NCI-H460 (cell line): ENCODE results near the gene ERFL. TPM values are rescaled to one million over a fixed set of nuclear protein-coding genes. Genes with fewer than 3 reads are reported as not detected.
"Not testable (repeated sequence)": the region's sequence is repeated elsewhere in the genome, so short reads cannot be mapped to it uniquely, and the experiment has no call there.

Experiments
- DNase-seq: peaks from one replicate; pipeline ENCODE4 v3.0.0-alpha.2; 2016; ENCODE audit warnings: low read depth; ENCODE audit errors: extremely low read depth
- total RNA-seq: library from RNA; depleted of rRNA; stranded (reverse); fragments of >200 nt; shearing (Covaris generic); gene quantifications from 2 replicates; pipeline ENCODE4 v1.2.3, GENCODE V29; 2014

Gene ERFL
- total RNA-seq, 1 experiment from 2014 or later: not detected

DNA sequence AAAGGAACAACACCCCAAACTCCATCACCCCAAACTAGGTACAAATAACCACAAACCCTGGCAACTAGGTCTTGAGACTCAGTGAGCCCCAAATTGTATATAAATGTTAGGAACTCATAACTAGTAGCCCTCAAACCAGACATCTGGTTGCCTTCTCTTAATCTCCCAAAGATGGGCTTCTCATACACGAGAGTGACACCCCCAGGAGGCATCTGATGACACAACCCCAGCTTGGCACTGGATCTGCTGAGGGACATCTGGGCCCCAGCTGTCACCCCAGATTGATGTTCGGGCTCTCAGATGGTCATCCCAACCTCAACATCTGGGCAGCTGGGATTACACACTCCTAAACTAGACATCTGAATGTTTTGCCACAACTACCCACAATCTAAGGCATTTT is 16.1 kb upstream of the ERFL start:
- no peak for DNase-seq

GRCh38 chr19:41941410-41942202 is 13.4 kb upstream of the ERFL start:
- DNase-seq: no peak

DNA sequence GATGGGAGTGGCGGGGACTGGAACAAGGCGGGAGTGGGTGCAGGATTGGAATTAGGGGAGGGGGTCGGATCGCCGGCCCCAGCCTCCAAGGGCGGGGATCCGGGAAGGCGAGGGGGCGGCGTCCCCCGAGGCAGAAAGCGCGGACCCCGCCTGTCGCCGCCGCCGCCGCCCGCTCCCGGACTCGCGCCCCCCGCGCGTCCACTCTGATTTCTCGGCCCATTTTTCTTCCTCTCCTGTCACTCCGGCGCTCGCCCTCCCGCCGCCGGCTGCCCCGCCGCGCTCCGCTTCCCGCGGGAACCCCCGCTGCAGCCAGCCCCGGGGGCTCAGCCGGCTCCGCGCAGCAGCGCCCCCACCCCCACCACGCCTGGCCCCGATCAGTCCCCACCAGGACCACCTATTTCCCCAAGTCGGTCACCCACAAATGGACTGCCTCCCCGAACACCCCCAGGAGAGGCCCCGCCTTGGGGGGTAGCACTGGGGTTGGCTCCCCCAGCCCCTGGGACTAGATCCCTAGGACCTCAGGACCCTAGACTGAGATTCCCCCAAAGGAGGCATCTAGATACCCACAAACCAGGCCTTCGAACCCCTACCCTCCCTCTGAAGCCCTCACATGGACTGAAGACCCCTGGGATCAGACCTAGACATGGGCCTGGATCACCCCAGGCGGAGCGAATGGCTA is 12.6 kb upstream of the ERFL start:
- DNase-seq: no peak

DNA sequence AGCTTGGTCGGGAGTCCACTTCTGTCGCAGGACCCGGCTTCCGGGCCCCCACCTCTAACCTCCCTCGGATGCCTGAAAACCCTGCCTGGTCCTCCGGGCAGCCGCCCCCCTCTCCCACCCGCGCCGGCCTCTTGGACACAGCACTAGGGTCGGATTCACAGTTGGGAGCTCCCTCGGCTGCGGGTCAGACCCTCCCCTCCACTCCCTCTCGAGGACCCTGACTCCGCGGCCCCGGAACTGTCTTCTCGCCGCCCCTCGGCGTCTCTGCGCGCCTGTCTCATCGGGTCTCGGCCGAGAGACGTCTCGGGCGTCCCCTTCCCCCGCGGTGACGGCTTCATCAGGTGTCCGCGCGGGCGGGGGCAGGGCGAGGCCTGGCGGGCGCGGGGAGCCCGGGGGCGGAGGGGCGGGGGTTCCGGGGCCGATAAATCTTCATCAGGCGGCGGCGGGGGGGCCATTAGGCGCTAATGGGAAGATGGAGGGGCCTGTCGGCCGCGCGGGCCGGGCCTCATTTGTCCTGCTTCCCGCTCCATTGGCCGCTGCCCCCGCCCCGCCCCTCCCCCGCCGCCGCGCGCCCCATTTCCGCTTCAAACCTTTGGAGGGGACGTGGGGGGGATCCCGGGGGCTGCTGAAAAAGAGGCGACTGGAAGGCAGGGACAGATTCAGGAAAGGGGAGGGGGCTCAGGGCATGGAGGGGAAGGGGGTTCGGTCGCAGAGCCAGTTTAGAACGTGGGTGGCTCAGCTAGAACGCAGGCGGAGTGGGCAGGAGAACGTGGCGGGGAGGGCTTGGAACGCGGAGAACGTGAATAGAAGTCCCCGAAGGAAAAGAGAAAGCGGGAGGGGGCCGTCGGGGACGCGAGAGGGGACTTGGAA is 11.8 kb upstream of the ERFL start:
- DNase-seq: no peak

DNA sequence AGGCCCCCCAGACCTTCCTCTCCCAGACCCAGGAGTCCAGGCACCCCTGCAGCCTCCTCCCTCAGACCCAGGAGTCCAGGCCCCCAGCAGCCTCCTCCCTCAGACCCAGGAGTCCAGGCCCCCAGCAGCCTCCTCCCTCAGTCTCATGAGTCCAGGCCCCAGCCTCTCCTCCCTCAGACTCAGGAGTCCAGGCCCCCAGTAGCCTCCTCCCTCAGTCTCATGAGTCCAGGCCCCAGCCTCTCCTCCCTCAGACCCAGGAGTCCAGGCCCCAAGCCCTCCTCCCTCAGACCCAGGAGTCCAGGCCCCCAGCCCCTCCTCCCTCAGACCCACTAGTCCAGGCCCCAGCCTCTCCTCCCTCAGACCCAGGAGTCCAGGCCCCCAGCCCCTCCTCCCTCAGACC is 11.0 kb upstream of the ERFL start:
- DNase-seq: not testable (repeated sequence)

DNA sequence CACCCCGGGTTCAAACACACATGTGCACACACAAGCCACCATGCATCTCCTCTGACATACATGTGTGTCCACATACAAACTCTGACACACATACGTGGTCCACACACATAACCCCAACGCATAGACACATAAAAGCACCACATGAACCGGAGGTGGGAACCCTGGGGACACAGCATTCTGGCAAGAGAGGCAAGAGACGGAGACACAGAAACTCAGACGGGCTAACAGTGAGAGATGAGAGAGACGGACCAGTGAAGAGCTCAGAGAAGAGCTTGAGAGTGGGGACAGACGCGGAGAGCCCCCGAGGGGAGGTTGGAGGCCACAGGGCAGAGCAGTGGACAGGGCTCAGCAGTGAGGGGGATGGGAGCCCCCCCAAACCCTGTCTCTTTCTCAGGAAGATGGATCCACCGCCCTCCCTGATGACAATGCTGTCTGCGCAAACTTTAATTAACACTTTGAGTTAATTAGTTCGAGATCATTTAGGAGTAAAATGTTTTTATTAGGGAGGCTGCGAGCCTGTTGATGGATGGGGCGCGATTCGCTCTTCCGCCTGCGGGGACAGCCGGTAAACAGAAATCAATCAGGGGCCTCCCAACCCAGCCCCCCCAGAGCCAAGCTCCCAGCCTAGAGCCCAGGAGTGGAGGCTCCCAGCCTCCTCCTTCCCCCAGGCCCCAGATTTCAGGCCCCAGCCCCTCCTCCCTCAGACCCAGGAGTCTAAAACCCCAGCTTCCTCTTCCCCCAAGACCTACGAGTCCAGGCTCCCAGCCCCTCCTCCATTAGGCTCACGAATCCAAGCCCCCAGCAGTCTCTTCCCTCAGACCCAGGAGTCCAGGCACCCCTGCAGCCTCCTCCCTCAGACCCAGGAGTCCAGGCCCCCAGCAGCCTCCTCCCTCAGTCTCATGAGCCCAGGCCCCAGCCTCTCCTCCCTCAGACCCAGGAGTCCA is 9.5 kb upstream of the ERFL start:
- no peak for DNase-seq

GRCh38 chr19:41936961-41937360 is 8.7 kb upstream of the ERFL start:
- no peak for DNase-seq

DNA sequence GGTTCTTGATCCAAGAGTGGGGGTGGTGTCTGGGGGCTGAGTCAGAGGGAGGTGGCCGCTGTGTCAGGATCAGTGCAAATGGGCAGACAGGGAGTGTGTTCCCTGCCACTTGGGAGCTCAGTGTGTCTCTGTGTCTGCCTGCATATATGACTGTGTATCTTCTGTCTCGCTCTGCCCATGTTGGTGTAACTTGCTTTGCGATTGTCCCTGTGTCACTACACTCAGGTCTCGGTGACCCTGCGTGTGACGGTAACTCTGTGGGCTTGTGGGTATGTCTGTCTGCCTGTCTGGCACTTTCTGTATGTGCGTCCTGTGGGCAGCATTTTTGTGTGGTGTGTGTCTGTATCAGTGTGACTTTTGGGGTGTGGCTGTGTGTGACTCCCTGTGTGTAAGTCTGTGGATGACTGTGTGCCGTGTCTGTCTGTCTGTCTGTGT is 8.2 kb upstream of the ERFL start:
- no peak for DNase-seq

- DNase-seq: no peak
Observed at GRCh38 chr19:41935760-41936415, 7.6 kb upstream of the ERFL start.

DNA sequence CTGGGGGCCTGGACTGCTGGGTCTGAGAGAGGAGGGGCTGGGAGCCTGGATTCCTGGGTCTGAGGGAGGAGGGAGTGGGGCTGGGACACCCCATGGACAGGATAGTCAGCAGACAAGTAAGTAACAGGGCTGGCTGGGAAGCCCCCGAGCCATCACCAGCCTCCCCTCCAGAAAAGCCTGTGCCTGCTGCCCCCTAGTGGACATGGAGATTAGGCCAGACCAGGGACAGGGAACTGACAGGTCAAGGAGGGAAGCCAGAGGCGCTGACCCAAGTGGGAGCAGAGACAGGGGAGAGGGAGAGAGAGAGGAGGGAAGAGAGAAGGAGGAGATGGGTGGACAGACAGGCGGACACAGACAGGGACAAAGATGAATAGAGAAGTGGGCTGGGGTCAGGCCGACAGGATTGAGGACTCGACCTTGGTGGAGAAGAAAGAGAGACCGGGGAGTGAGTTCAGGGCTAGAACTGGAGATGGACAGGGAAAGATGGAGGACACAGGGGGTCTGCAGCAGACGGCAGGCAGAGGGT is 6.7 kb upstream of the ERFL start:
- DNase-seq: peak; percentile 62

DNA sequence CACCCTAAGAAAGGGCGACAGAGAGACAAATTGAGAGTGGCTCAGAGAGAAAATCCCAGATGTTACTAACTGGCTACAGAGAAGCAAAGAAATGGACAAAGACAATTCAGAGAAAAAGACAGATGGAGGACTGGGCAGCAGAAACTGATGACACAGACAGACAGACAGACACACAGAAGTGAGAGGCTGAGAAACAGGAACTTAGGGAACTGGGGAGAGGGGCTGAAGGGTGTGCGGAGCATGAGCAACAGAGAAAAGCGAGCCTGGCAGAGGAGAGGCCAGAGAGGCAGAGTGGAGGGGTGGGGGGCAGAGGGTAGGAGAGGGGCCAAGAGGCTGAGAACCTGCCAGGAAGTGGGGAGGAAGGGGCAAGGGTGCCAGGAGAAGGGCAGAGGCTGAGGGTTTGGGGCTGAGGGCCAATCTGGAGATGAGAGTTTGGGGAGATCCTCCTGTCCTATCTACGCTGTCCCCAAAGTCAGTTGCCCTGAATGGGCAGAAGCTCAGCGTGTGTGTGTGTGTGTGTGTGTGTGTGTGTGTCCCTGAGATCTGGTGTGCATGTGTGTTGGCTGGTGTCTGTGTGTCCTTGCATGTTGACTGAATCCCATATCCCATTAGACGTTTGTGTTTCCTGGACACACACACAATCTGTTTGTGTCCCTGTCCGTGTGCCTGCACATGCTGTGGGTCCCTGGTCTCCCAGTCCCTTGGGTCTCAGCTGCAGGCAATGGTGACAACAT is 5.6 kb upstream of the ERFL start:
- no peak for DNase-seq

- no peak for DNase-seq
Observed at GRCh38 chr19:41932720-41933332, 4.6 kb upstream of the ERFL start.

- no peak for DNase-seq
Observed at GRCh38 chr19:41932259-41932719, 4.0 kb upstream of the ERFL start.

DNA sequence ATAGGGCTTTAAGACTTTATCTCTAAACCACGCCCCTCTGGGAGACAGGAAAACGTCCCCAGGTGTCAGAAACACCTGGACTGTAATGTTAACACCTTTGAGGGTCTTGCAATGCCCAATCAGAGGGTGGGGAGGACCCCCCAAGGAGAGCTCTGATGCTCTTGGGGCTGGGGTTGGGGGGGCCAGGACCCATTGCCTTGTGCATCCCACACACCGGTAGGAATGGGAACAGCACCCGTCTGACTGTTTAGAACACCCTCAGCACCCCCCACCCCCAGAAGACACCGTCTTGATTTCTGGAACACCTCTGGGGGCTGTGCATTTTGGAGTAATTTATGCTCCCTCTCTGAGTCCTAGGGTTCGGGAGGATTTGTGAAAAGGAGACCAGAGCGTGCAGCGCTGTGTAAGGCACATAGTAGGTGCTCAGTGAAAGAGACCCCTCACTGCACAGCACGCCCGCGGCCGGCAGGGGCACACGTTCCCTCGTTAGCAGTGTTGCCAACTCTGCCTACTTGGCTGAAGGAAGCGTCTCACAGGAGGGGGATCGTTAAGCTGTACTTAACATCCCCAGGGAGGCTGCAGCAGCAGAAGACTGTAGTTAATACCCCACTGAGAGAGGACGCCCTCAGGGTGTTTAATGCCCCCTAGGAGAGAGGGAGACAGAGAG is 2.8 kb upstream of the ERFL start:
- DNase-seq: no peak

DNA sequence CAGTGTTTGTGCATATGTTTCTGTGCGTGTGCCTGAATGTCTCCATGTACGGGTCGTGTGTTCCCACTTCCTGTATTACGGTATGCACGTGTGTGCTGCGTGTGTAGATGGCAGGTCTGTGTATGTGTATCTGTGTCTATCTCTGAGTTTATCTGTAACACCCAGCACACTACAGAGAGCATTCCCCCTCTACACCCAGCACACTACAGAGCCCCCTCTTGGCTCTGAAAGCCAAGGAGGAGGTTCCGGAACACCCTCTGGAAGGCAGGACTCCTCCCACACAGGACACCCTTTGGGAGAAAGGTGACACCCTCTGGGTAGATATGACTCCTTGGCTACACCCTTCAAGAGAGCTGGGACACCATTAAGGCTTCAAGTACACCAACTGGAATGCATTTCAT is 2.1 kb upstream of the ERFL start:
- no peak for DNase-seq

DNA sequence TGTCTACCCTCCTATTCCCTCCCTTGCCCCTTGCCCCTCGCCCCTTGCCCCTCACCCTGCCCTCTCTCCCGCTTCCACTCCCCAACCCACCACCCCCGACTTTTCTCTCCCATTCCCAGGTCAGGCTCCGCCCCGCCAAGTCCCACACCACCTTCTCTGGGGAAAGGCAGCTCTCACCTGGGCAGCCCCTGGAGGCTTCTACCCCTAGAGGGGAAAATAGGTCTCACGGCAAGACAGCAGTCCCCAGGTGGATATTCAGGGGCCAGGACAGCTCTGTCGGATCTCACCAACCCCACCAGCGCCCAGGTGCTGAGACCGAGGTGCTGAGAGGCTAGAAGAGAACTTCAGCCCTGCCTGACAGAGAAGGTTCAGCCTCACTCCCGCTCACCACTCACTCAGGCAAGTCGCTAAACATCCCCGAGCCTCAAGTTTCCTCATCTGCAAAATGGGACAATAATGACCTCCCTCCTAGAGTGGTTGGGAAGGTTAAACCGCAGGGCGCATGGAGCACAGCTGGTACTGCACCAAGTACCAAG is 1.4 kb upstream of the ERFL start:
- no peak for DNase-seq

DNA sequence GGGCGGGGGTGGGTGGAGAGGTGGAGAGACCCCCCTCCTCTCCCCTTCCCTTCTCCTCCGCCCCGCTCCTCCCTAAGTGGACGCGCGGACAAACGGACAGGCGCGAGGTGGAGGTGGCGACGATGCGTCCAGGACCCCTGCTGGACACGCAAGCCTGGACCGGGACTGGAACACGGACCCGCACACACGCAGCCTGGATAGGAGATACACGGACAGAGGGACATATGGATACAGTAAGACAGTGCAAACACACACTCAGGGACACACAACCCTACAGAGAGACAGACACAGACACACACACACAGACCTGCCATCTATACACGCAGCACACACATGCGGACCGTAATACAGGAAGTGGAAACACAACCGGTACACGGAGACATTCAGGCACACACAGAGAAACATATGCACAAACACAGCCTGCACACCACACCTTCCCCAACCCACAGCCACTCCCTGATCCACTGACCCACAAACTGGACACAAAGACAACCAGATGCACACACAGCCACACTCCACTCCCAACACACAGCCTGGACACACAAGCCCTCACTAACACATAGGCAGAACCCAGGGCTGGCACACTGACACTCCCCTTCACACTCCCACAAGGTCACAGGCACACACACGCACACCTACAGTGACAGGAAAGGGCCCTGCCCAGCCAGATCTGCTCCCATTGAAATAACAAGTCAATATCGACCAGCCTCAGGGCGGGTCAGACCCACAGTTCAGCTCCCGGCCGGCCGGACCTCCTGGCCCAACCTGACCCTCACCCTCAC is 696 bp upstream of the ERFL start:
- DNase-seq: no peak
